Body of pancreas (tissue), 4 donors: ENCODE measurements around the gene NCF4. TPM values are rescaled to one million over a fixed set of nuclear protein-coding genes. Genes with fewer than 3 reads are reported as not detected.

ENCODE experiments used
- ATAC-seq: fragments of 150-250 bp; one replicate; pipeline ENCODE4 v1.9.1; 2016
- DNase-seq, 4 donors: peaks; one replicate each; pipeline ENCODE4 v3.0.0-alpha.2; 2019
- H3K27ac ChIP-seq, 4 donors: fragments of 200-600 bp; sonication (generic); 1 replicate in 3 of 4; 2 replicates in 1 of 4; pipeline versions ENCODE4 v1.5.1 to v1.6.1; 2016 to 2019; ENCODE audit warnings: mild to moderate bottlenecking in 1 of 4, mixed read lengths in 1 of 4, moderate library complexity in 1 of 4
- H3K27me3 ChIP-seq, 2 donors: fragments of 200-600 bp; sonication (generic); one replicate each; pipeline ENCODE4 v1.6.0; 2016; ENCODE audit warnings: mild to moderate bottlenecking in 1 of 2
- H3K36me3 ChIP-seq, 2 donors: fragments of 200-600 bp; sonication (generic); replicated peaks in 1 of 2; 2 replicates each; pipeline ENCODE4 v1.5.1; 2016; ENCODE audit warnings: low read depth in 2 of 2; ENCODE audit not compliant: insufficient read depth in 1 of 2
- H3K4me1 ChIP-seq: fragments of 200-600 bp; sonication (generic); one replicate; pipeline ENCODE4 v1.6.0; 2016
- H3K4me3 ChIP-seq, 2 donors: fragments of 200-600 bp; sonication (generic); 1 replicate in 1 of 2; 2 replicates in 1 of 2; pipeline ENCODE4 v1.5.1; 2016 to 2019
- H3K9me3 ChIP-seq, 3 donors: fragments of 200-600 bp; sonication (generic); 1 replicate in 2 of 3; 2 replicates in 1 of 3; pipeline ENCODE4 v1.5.1; 2016
- CTCF ChIP-seq, 7 experiments: fragments of 450-650 bp in 4 of 7; fragments of 200-600 bp in 3 of 7; sonication (generic) in 3 of 7; IDR thresholded peaks; one replicate each; pipeline ENCODE4 v1.5.1; 2016 to 2019; ENCODE audit warnings: antibody characterized with exemption in 7 of 7
- POLR2A ChIP-seq, 3 donors: fragments of 450-650 bp; IDR thresholded peaks; one replicate each; pipeline ENCODE4 v1.6.1; 2016; ENCODE audit warnings: antibody characterized with exemption in 3 of 3, mild to moderate bottlenecking in 2 of 3
- WGBS, 2 donors: methylation state at CpG; one replicate each; pipeline ENCODE4 v1.1.5; 2017; 5-methylcytosine and 5-hydroxymethylcytosine counted together
- intact Hi-C: fragments of 100-400 bp; cut with DNase I; formaldehyde crosslinking; loops from one replicate; pipeline ENCODE4 v1.15.1; 2023
- total RNA-seq, 2 donors: library from RNA; depleted of rRNA; stranded (reverse); fragments of >200 nt; gene quantifications; one replicate each; pipeline ENCODE4 v1.1.0, GENCODE V29; 2016

NCF4 gene
- total RNA-seq, 2 donors from 2014 or later, result 5.9 to 6.0 TPM

DNA sequence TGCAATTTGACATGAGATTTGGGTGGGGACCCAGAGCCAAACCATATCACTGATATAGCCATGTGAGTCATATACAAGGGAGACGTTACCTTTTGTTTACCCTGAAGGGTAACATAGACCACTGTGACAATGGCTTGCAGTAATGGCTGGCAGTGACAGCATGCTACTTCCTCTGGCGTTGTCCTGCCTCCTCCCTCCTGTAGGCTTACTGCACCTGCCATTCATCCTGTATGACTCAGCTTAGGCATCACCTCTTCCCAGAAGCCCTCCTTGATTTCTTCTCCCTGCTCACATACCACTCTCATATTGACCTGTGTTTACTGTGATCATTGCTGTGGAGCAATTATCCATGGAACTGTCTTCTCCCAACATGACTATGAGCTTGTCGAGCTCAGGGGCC lies 32.0 kb upstream of the NCF4 start:
- 47 to 51% methylated on average over 3 of the region's 3 CpGs for WGBS, 2 donors
- Histone ChIP-seq H3K9me3 (no peaks in the 10 kb centered on the region), H3K27me3 (no peaks in the 10 kb centered on the region), H3K36me3 (no peaks in the 10 kb centered on the region), H3K4me1 (no peaks in the 10 kb centered on the region), H3K4me3 (no peak overlapping the region), H3K27ac (no peak overlapping the region)
- TF ChIP-seq CTCF (IDR thresholded peaks at IDR 0.05) (no peak), POLR2A (IDR thresholded peaks at IDR 0.05) (no peak)
- ATAC-seq (no peak), DNase-seq (no peak)
- intact Hi-C loops, result no loop called here

GRCh38 chr22:36829370-36830002 lies 31.3 kb upstream of the NCF4 start:
- Histone ChIP-seq H3K36me3 (no peaks in the 10 kb centered on the region), H3K4me1 (no peaks in the 10 kb centered on the region), H3K27ac (no peak overlapping the region), H3K9me3 (no peaks in the 10 kb centered on the region), H3K4me3 (no peak overlapping the region), H3K27me3 (no peaks in the 10 kb centered on the region)
- ATAC-seq (no peak), DNase-seq (no peak)
- 80 to 82% methylated on average over 5 of the region's 5 CpGs for WGBS, 2 donors
- intact Hi-C loops, result no loop called here
- no peak for TF ChIP-seq CTCF (IDR thresholded peaks at IDR 0.05)

GRCh38 chr22:36830601-36831000 lies 30.2 kb upstream of the NCF4 start:
- TF ChIP-seq CTCF (IDR thresholded peaks at IDR 0.05) (no peak), POLR2A (IDR thresholded peaks at IDR 0.05) (no peak)
- Histone ChIP-seq H3K4me1 (no peaks in the 10 kb centered on the region), H3K36me3 (no peaks in the 10 kb centered on the region), H3K9me3 (no peaks in the 10 kb centered on the region), H3K27me3 (no peaks in the 10 kb centered on the region), H3K4me3 (no peak overlapping the region), H3K27ac (no peak overlapping the region)
- intact Hi-C loops, result no loop called here
- ATAC-seq (no peak), DNase-seq (no peak)
- 60 to 64% methylated on average over 2 of the region's 2 CpGs for WGBS, 2 donors

- intact Hi-C loops, result no loop called here
- no peak for DNase-seq
- no peak for TF ChIP-seq CTCF (IDR thresholded peaks at IDR 0.05)
- no peak for TF ChIP-seq POLR2A (IDR thresholded peaks at IDR 0.05)
- H3K36me3 ChIP-seq, result no peaks in the 10 kb centered on the region
- no peak overlapping the region for H3K4me3 ChIP-seq
- no peaks in the 10 kb centered on the region for H3K9me3 ChIP-seq
- H3K27me3 ChIP-seq, result no peaks in the 10 kb centered on the region
- H3K27ac ChIP-seq, result no peak overlapping the region
- no peaks in the 10 kb centered on the region for H3K4me1 ChIP-seq
- no peak for ATAC-seq
These were observed 29.6 kb upstream of the NCF4 start for GRCh38 chr22:36831206-36831605.

DNA sequence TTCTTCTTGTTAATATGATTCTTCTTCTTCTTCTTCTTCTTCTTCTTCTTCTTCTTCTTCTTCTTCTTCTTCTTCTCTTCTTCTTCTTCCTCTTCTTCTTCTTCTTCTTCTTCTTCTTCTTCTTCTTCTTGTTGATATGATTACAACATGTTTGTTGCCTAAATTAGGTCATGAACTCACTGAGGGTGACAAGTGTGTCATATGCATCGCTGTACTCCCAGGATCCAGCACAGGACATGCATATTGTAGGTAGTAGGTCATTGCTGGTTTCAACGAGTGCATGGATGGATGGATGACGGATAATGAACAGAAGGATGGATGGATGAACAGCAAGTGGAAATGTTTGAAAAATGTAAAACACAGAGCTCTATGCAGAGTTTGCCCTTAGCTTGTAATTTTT lies 29.1 kb upstream of the NCF4 start:
- 82% methylated on average over 3 of the region's 3 CpGs for WGBS, 2 donors
- Histone ChIP-seq H3K9me3 (no peaks in the 10 kb centered on the region), H3K27ac (no peak overlapping the region), H3K36me3 (no peaks in the 10 kb centered on the region), H3K4me3 (no peak overlapping the region), H3K27me3 (no peaks in the 10 kb centered on the region), H3K4me1 (no peaks in the 10 kb centered on the region)
- no peak for DNase-seq
- intact Hi-C loops, result no loop called here
- no peak for TF ChIP-seq POLR2A (IDR thresholded peaks at IDR 0.05)
- TF ChIP-seq CTCF (IDR thresholded peaks at IDR 0.05), result no peak
- ATAC-seq, result no peak
